ENCODE results near the gene ZNF57. TPM values are rescaled to one million over a fixed set of nuclear protein-coding genes. Genes with fewer than 3 reads are reported as not detected.

Gene ZNF57
- total and polyA plus RNA-seq, 2 experiments from 2014 or later = 6.4 to 10.8 TPM

- TF ChIP-seq ETS1 (IDR thresholded peaks at IDR 0.05) (no peak), JUNB (IDR thresholded peaks at IDR 0.05; ENCODE audit: unreplicated experiment) (no peak)
Measured at GRCh38 chr19:2964874-2965273, 64.1 kb downstream of the ZNF57 start (continued).

- no peak for DNase-seq (ENCODE audit: low spot score)
- no peak overlapping the region; the same call in 2 of the 3 replicates for H3K4me3 Mint-ChIP-seq
- Histone ChIP-seq H3K4me2 (no peak overlapping the region), H3K79me2 (replicated peaks; ENCODE audit: insufficient read depth) (no peaks in the 10 kb centered on the region), H3K27me3 (ENCODE audit: insufficient read depth) (no peaks in the 10 kb centered on the region), H4K20me1 (replicated peaks; ENCODE audit: insufficient read depth) (no peaks in the 10 kb centered on the region), H3K36me3 (ENCODE audit: insufficient read depth) (no peaks in the 10 kb centered on the region), H3K27ac (ENCODE audit: low read depth) (no peak overlapping the region), H3K4me1 (ENCODE audit: insufficient read depth) (no peaks in the 10 kb centered on the region; the same call in 1 of the 2 replicates), H3K9me2 (ENCODE audit: insufficient read depth) (no peaks in the 10 kb centered on the region), H2AFZ (no peak overlapping the region), H3F3A (replicated peaks; ENCODE audit: low read depth) (no peaks in the 10 kb centered on the region), H3K4me3 (no peak overlapping the region)
- TF ChIP-seq EZH2phosphoT487 (IDR thresholded peaks at IDR 0.05; ENCODE audit: unreplicated experiment) = no peak
- no peak for TF ChIP-seq ZNF114 (CRISPR knock-in tag; IDR thresholded peaks at IDR 0.05)
- TF ChIP-seq ZNF462 (CRISPR knock-in tag; IDR thresholded peaks at IDR 0.05) = no peak
- TF ChIP-seq ETS1 (IDR thresholded peaks at IDR 0.05) = no peak
- no peak for TF ChIP-seq POLR2AphosphoS5 (IDR thresholded peaks at IDR 0.05; ENCODE audit: low read depth)
- no peak for TF ChIP-seq EZH2 (IDR thresholded peaks at IDR 0.05; ENCODE audit: low read depth, unreplicated experiment)
- no peak for TF ChIP-seq JUNB (IDR thresholded peaks at IDR 0.05; ENCODE audit: unreplicated experiment)
- H3K36me3 Mint-ChIP-seq (ENCODE audit: low read depth) = no peaks in the 10 kb centered on the region
- no peak overlapping the region for H3K27ac Mint-ChIP-seq
- ATAC-seq = no peak
- H3K4me1 Mint-ChIP-seq = no peaks in the 10 kb centered on the region; the same call in 2 of the 3 replicates
- no peaks in the 10 kb centered on the region; the same call in 1 of the 3 replicates for H3K9me3 Mint-ChIP-seq
- H3K27me3 Mint-ChIP-seq (ENCODE audit: insufficient read depth, low read depth, poor library complexity) = peaks cover 6% of the 10 kb centered on the region
Measured at GRCh38 chr19:2967972-2968371, 67.2 kb downstream of the ZNF57 start.

Other genes with a start within 250 kb of the ZNF57 start
- gene GNG7, start 198.2 kb upstream of the ZNF57 start, total RNA-seq (2014; rRNA removed; shearing (Covaris generic)) = 5.4 and 8.3 TPM in 2 replicates
- 5.1 and 5.8 TPM in 2 replicates for gene GNG7, start 198.2 kb upstream of the ZNF57 start, polyA plus RNA-seq (2016; fragmentation: Nextera tagmentation; extraction: Ambion mirVana)
- 17.1 and 18.6 TPM in 2 replicates for gene DIRAS1, start 179.6 kb upstream of the ZNF57 start, total RNA-seq (2014; rRNA removed; shearing (Covaris generic))
- gene DIRAS1, start 179.6 kb upstream of the ZNF57 start, polyA plus RNA-seq (2016; fragmentation: Nextera tagmentation; extraction: Ambion mirVana) = 2.8 and 3.8 TPM in 2 replicates
- gene SLC39A3, start 160.9 kb upstream of the ZNF57 start, total RNA-seq (2014; rRNA removed; shearing (Covaris generic)) = 46.5 and 47.4 TPM in 2 replicates
- 30.9 and 33.5 TPM in 2 replicates for gene SLC39A3, start 160.9 kb upstream of the ZNF57 start, polyA plus RNA-seq (2016; fragmentation: Nextera tagmentation; extraction: Ambion mirVana)
- gene SGTA, start 117.7 kb upstream of the ZNF57 start, total RNA-seq (2014; rRNA removed; shearing (Covaris generic)) = 79.3 and 102 TPM in 2 replicates
- 69.4 and 71.6 TPM in 2 replicates for gene SGTA, start 117.7 kb upstream of the ZNF57 start, polyA plus RNA-seq (2016; fragmentation: Nextera tagmentation; extraction: Ambion mirVana)
- gene THOP1, start 115.4 kb upstream of the ZNF57 start, total RNA-seq (2014; rRNA removed; shearing (Covaris generic)) = 229 and 268 TPM in 2 replicates
- gene THOP1, start 115.4 kb upstream of the ZNF57 start, polyA plus RNA-seq (2016; fragmentation: Nextera tagmentation; extraction: Ambion mirVana) = 110 and 111 TPM in 2 replicates
- gene ZNF554, start 81.1 kb upstream of the ZNF57 start, total RNA-seq (2014; rRNA removed; shearing (Covaris generic)) = 3.8 and 7.5 TPM in 2 replicates
- gene ZNF554, start 81.1 kb upstream of the ZNF57 start, polyA plus RNA-seq (2016; fragmentation: Nextera tagmentation; extraction: Ambion mirVana) = 1.4 and 2.0 TPM in 2 replicates
- gene ZNF555, start 59.5 kb upstream of the ZNF57 start, total RNA-seq (2014; rRNA removed; shearing (Covaris generic)) = 7.5 and 11.4 TPM in 2 replicates
- 2.9 and 3.5 TPM in 2 replicates for gene ZNF555, start 59.5 kb upstream of the ZNF57 start, polyA plus RNA-seq (2016; fragmentation: Nextera tagmentation; extraction: Ambion mirVana)
- gene ZNF556, start 33.6 kb upstream of the ZNF57 start, total RNA-seq (2014; rRNA removed; shearing (Covaris generic)) = not detected in 2 replicates
- not detected in 2 replicates for gene ZNF556, start 33.6 kb upstream of the ZNF57 start, polyA plus RNA-seq (2016; fragmentation: Nextera tagmentation; extraction: Ambion mirVana)
- 4.1 and 4.5 TPM in 2 replicates for gene ZNF77, start 44.0 kb downstream of the ZNF57 start, total RNA-seq (2014; rRNA removed; shearing (Covaris generic))
- 3.3 and 3.7 TPM in 2 replicates for gene ZNF77, start 44.0 kb downstream of the ZNF57 start, polyA plus RNA-seq (2016; fragmentation: Nextera tagmentation; extraction: Ambion mirVana)
- 0.70 and 2.4 TPM in 2 replicates for gene TLE6, start 76.6 kb downstream of the ZNF57 start, total RNA-seq (2014; rRNA removed; shearing (Covaris generic))
- 1.3 and 2.4 TPM in 2 replicates for gene TLE6, start 76.6 kb downstream of the ZNF57 start, polyA plus RNA-seq (2016; fragmentation: Nextera tagmentation; extraction: Ambion mirVana)
- 21.3 and 22.8 TPM in 2 replicates for gene TLE2, start 128.4 kb downstream of the ZNF57 start, total RNA-seq (2014; rRNA removed; shearing (Covaris generic))
- 5.2 and 5.6 TPM in 2 replicates for gene TLE2, start 128.4 kb downstream of the ZNF57 start, polyA plus RNA-seq (2016; fragmentation: Nextera tagmentation; extraction: Ambion mirVana)
- gene TLE5, start 161.6 kb downstream of the ZNF57 start, total RNA-seq (2014; rRNA removed; shearing (Covaris generic)) = 151 and 154 TPM in 2 replicates
- 130 and 132 TPM in 2 replicates for gene TLE5, start 161.6 kb downstream of the ZNF57 start, polyA plus RNA-seq (2016; fragmentation: Nextera tagmentation; extraction: Ambion mirVana)
- gene GNA11, start 193.4 kb downstream of the ZNF57 start, total RNA-seq (2014; rRNA removed; shearing (Covaris generic)) = 22.6 and 26.9 TPM in 2 replicates
- gene GNA11, start 193.4 kb downstream of the ZNF57 start, polyA plus RNA-seq (2016; fragmentation: Nextera tagmentation; extraction: Ambion mirVana) = 15.8 and 16.2 TPM in 2 replicates
- 0.14 TPM in 1 of 2 replicates, not detected in the other for gene GNA15, start 235.1 kb downstream of the ZNF57 start, total RNA-seq (2014; rRNA removed; shearing (Covaris generic))
- 0.10 and 0.31 TPM in 2 replicates for gene GNA15, start 235.1 kb downstream of the ZNF57 start, polyA plus RNA-seq (2016; fragmentation: Nextera tagmentation; extraction: Ambion mirVana)